Liver (tissue), 9 donors: Measurements from ENCODE around the gene NOTCH1. TPM values are rescaled to one million over a fixed set of nuclear protein-coding genes. Genes with fewer than 3 reads are reported as not detected.

Experiments
- DNase-seq: peaks from one replicate; pipeline ENCODE4 v3.0.0-alpha.2; 2017; ENCODE audit warnings: low spot score
- H3K27ac ChIP-seq, 2 donors: one replicate each; pipeline ENCODE4 v1.7.0; 2013; ENCODE audit warnings: inconsistent platforms in 2 of 2, low read length in 2 of 2, control low read depth in 1 of 2, low read depth in 1 of 2, mild to moderate bottlenecking in 1 of 2
- H3K27me3 ChIP-seq, 4 donors: one replicate each; pipeline versions ENCODE4 v1.6.1 to v1.7.0; 2013; ENCODE audit warnings: low read length in 3 of 4, inconsistent platforms in 1 of 4, mild to moderate bottlenecking in 1 of 4, moderate library complexity in 1 of 4; ENCODE audit not compliant: control insufficient read depth in 4 of 4, insufficient read depth in 4 of 4
- H3K36me3 ChIP-seq, 4 donors: one replicate each; pipeline versions ENCODE4 v1.6.1 to v1.7.0; 2013; ENCODE audit warnings: low read length in 3 of 4, mild to moderate bottlenecking in 3 of 4, low read depth in 1 of 4, moderate library complexity in 1 of 4; ENCODE audit not compliant: control insufficient read depth in 4 of 4, insufficient read depth in 3 of 4
- H3K4me1 ChIP-seq, 4 donors: one replicate each; pipeline versions ENCODE4 v1.6.1 to v1.7.0; 2013; ENCODE audit warnings: low read length in 3 of 4, mild to moderate bottlenecking in 3 of 4, moderate library complexity in 1 of 4; ENCODE audit not compliant: control insufficient read depth in 4 of 4, insufficient read depth in 4 of 4
- H3K4me3 ChIP-seq, 3 donors: one replicate each; pipeline versions ENCODE4 v1.6.1 to v1.7.0; 2013; ENCODE audit warnings: low read length in 3 of 3, control low read depth in 1 of 3, low read depth in 1 of 3, mild to moderate bottlenecking in 1 of 3
- H3K9ac ChIP-seq, 2 donors: one replicate each; pipeline ENCODE4 v1.7.0; 2013; ENCODE audit warnings: low read length in 2 of 2, mild to moderate bottlenecking in 2 of 2, moderate library complexity in 2 of 2, control low read depth in 1 of 2, low read depth in 1 of 2
- H3K9me3 ChIP-seq, 4 donors: one replicate each; pipeline versions ENCODE4 v1.6.1 to v1.7.0; 2013; ENCODE audit warnings: low read length in 3 of 4; ENCODE audit not compliant: control insufficient read depth in 4 of 4
- CTCF ChIP-seq: fragments of 150-350 bp; IDR thresholded peaks from 2 replicates; pipeline ENCODE4 v1.5.1; 2017; ENCODE audit warnings: improper control_type of control experiment, low read depth, low read length; ENCODE audit not compliant: missing input control
- EGR1 ChIP-seq, 2 donors: IDR thresholded peaks; 2 replicates each; pipeline ENCODE4 v1.6.1; 2016 to 2018; ENCODE audit warnings: antibody characterized with exemption in 2 of 2, low read depth in 2 of 2
- FOXA1 ChIP-seq: IDR thresholded peaks from 2 replicates; pipeline ENCODE4 v1.6.1; 2016; ENCODE audit warnings: antibody characterized with exemption
- FOXA2 ChIP-seq: IDR thresholded peaks from 2 replicates; pipeline ENCODE4 v1.6.1; 2016; ENCODE audit warnings: antibody characterized with exemption
- GABPA ChIP-seq, 2 donors: IDR thresholded peaks in 1 of 2; conservative IDR thresholded peaks in 1 of 2; 2 replicates each; pipeline ENCODE4 v1.6.1; 2016; ENCODE audit warnings: antibody characterized with exemption in 2 of 2, mild to moderate bottlenecking in 1 of 2, moderate library complexity in 1 of 2
- HNF4A ChIP-seq, 2 donors: conservative IDR thresholded peaks; 2 replicates each; pipeline ENCODE4 v1.6.1; 2016; ENCODE audit warnings: antibody characterized with exemption in 2 of 2, mild to moderate bottlenecking in 2 of 2
- HNF4G ChIP-seq: IDR thresholded peaks from 2 replicates; pipeline ENCODE4 v1.6.1; 2016; ENCODE audit warnings: antibody characterized with exemption
- JUND ChIP-seq, 2 donors: IDR thresholded peaks; 2 replicates each; pipeline ENCODE4 v1.6.1; 2016; ENCODE audit warnings: antibody characterized with exemption in 2 of 2
- MAX ChIP-seq: IDR thresholded peaks from 2 replicates; pipeline ENCODE4 v1.6.1; 2016; ENCODE audit warnings: antibody characterized with exemption
- NR2F2 ChIP-seq: IDR thresholded peaks from 2 replicates; pipeline ENCODE4 v1.6.1; 2016; ENCODE audit warnings: antibody characterized with exemption
- RAD21 ChIP-seq, 2 donors: IDR thresholded peaks; 2 replicates each; pipeline ENCODE4 v1.6.1; 2016; ENCODE audit warnings: antibody characterized with exemption in 2 of 2, mild to moderate bottlenecking in 2 of 2
- REST ChIP-seq: IDR thresholded peaks from 2 replicates; pipeline ENCODE4 v1.6.1; 2016; ENCODE audit warnings: antibody characterized with exemption, mild to moderate bottlenecking
- RXRA ChIP-seq, 2 donors: IDR thresholded peaks; 2 replicates each; pipeline ENCODE4 v1.6.1; 2017 to 2018; ENCODE audit warnings: antibody characterized with exemption in 2 of 2, mild to moderate bottlenecking in 1 of 2
- SP1 ChIP-seq: IDR thresholded peaks from 2 replicates; pipeline ENCODE4 v1.6.1; 2018; ENCODE audit warnings: antibody characterized with exemption, mild to moderate bottlenecking
- TAF1 ChIP-seq: conservative IDR thresholded peaks from 2 replicates; pipeline ENCODE4 v1.6.1; 2016; ENCODE audit warnings: antibody characterized with exemption, mild to moderate bottlenecking
- YY1 ChIP-seq: IDR thresholded peaks from 2 replicates; pipeline ENCODE4 v1.6.1; 2016; ENCODE audit warnings: antibody characterized with exemption, mild to moderate bottlenecking
- ZBTB33 ChIP-seq: IDR thresholded peaks from 2 replicates; pipeline ENCODE4 v1.6.1; 2016; ENCODE audit warnings: antibody characterized with exemption
- WGBS: extraction: QIAGEN DNeasy Blood & Tissue Kit; methylation state at CpG from one replicate; pipeline ENCODE4 v1.1.7; 2013; 5-methylcytosine and 5-hydroxymethylcytosine counted together
- polyA plus RNA-seq, 2 donors: library from polyadenylated mRNA; stranded (reverse) in 1 of 2; unstranded in 1 of 2; fragments of 200-250 nt in 1 of 2; fragments of >200 nt in 1 of 2; fragmentation: Nextera tagmentation in 1 of 2; extraction: Ambion mirVana in 1 of 2; gene quantifications; one replicate each; pipeline versions ENCODE4 v1.2.1 to v1.2.3, GENCODE V29; 2013 to 2015
- total RNA-seq, 2 donors: library from RNA; depleted of rRNA; stranded (reverse); fragments of >200 nt; gene quantifications; one replicate each; pipeline ENCODE4 v1.2.3, GENCODE V29; 2014
- donor health status: healthy.
- donor health status: healthy.
- donor health status: healthy.
- donor health status: healthy.
- donor health status: healthy.

The NOTCH1 gene
- total and polyA plus RNA-seq, 4 donors, result 2.4 to 22.3 (median 8.5) TPM

GRCh38 chr9:136541709-136542108, 4.1 kb downstream of the NOTCH1 start:
- Histone ChIP-seq H3K27ac (peak overlapping the region; percentile 17 to 93), H3K27me3 (no peaks in the 10 kb centered on the region), H3K9me3 (no peaks in the 10 kb centered on the region), H3K36me3 (peaks cover 0 to 8% (median 0%) of the 10 kb centered on the region in 4 donors), H3K4me3 (no peak overlapping the region), H3K9ac (peak overlapping the region in 1 of 2 donors; percentile 26), H3K4me1 (peaks cover 9 to 44% (median 24%) of the 10 kb centered on the region in 4 donors)
- no peak for DNase-seq
- TF ChIP-seq RXRA (IDR thresholded peaks at IDR 0.05), result no peak
- no peak for TF ChIP-seq HNF4A (conservative IDR thresholded peaks at IDR 0.05)
- TF ChIP-seq TAF1, result no peak
- TF ChIP-seq REST, result no peak
- TF ChIP-seq FOXA1, result no peak
- no peak for TF ChIP-seq HNF4G
- no peak for TF ChIP-seq JUND (IDR thresholded peaks at IDR 0.05)
- TF ChIP-seq EGR1 (IDR thresholded peaks at IDR 0.05; ENCODE audit: low read depth in 2 of 2), result no peak
- TF ChIP-seq FOXA2, result no peak
- TF ChIP-seq GABPA (IDR thresholded peaks at IDR 0.05 in 1 of 2, conservative IDR thresholded peaks at IDR 0.05 in 1 of 2), result no peak
- no peak for TF ChIP-seq ZBTB33
- no peak for TF ChIP-seq NR2F2
- TF ChIP-seq YY1, result no peak
- TF ChIP-seq RAD21 (IDR thresholded peaks at IDR 0.05), result no peak
- no peak for TF ChIP-seq SP1
- TF ChIP-seq CTCF, result no peak
- no peak for TF ChIP-seq MAX
- 78% methylated on average over 16 of the region's 16 CpGs for WGBS

- no peaks in the 10 kb centered on the region for H3K9me3 ChIP-seq
- H3K4me3 ChIP-seq, result no peak overlapping the region
- H3K9ac ChIP-seq, result no peak overlapping the region
- peaks cover 0 to 8% (median 0%) of the 10 kb centered on the region in 4 donors for H3K36me3 ChIP-seq
- 77% methylated on average over 9 of the region's 9 CpGs for WGBS
- peak overlapping the region; percentile 17 to 93 for H3K27ac ChIP-seq
- H3K27me3 ChIP-seq, result no peaks in the 10 kb centered on the region
- peaks cover 9 to 44% (median 27%) of the 10 kb centered on the region in 4 donors for H3K4me1 ChIP-seq
- no peak for DNase-seq
- no peak for TF ChIP-seq TAF1
- no peak for TF ChIP-seq RXRA (IDR thresholded peaks at IDR 0.05)
- TF ChIP-seq YY1, result no peak
- no peak for TF ChIP-seq HNF4G
- no peak for TF ChIP-seq HNF4A (conservative IDR thresholded peaks at IDR 0.05)
- no peak for TF ChIP-seq NR2F2
- TF ChIP-seq CTCF, result no peak
Measured at GRCh38 chr9:136541179-136541578, 4.7 kb downstream of the NOTCH1 start.
